Hematopoietic multipotent progenitor cell treated with erythropoietin and hydrocortisone succinate and interleukin-3 and kit ligand, for 17 days (in vitro differentiated cells): ENCODE results near the gene CDHR5.

ENCODE experiments used
- DNase-seq: peaks from one replicate; pipeline ENCODE4 v3.0.0-alpha.2; 2015; ENCODE audit warnings: low spot score

CDHR5 gene

DNA sequence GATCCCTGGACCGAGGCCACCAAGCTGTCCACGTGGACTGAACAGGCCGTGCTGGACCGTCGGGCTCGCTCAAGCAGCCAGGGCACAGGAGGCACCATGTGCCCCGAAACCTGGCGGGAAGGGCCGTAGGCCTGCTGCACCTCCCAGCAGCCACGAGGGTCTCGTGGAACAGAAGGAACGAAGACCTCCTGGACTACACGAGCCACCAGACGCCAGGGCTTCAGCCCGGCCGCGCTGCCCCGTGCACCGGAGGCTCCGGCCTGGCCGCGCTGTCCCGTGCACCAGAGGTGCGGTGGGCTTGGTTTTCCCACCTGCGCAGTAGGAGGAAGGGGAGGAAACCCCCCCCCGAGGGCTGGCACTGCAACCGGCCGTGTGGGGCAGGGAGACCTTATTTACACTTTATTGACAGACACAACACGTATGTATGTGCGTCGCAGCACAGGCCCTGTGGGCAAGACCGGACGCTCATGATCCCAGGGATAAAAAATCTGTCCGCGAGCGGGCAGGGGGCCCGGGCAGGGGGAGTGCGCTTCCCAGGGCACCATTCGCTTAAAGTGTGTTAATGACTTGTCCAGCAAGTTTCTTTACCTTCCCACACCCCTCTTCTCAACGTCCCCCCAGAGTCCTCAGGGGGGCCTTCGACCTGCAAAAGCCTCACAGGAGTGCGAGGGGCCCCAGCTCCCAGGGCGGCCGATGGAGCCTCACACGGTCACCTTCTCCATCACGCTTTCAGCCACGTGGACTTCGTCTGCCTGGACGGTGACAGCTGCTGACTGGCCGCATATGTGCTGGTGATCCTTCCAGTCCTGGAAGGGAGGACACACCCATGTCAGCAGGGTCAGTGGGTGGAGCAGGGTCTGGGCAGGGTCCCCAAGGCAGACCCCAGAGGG is 19.3 kb upstream of the CDHR5 start:
- DNase-seq, result no peak

DNA sequence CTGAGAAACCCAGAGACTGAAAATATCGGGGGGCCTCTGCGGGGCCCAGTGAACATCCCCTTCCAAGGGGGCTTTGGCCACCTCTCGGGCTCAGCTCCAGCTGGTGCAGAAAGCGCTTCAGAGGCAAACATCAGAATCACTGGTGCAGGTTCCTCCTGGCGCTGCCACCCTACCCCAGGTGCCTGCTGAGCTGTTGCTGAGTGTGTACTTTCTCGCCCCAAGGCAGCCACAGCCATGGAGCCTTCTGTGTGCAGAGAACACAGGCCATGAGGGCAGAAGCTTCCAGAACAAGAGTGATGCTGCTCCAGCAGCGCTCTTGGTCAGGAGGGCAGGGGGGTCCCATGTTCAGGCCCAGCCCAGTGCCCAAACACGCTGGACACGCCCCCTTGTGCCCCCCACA is 18.6 kb upstream of the CDHR5 start:
- no peak for DNase-seq

DNA sequence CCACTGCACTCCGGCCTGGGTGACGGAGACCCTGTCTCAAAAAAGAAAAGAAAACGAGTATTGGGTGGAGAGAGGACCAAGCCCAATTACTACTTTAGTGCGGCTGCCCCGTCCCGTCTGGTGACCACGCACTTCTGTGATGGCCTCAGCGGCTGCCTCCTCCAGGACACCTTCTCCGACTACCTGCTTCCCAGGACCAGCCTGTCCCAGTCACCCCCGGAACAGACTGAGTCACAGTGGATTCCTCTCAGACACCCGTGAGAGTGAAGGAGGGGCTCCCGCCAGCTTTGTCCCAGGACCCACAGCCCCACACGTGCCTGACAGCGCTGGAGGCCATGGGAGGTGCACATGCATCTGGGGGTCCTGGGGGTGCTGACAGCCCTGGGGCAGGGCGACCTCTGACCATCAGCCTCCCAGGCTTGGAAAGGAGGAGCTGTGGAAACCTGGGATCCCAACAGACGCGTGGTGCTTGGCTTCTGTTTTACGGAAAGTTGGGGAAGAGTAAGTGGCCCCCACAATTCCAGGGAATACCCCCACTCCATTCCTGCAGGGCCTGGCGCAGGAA is 17.1 kb upstream of the CDHR5 start:
- no peak for DNase-seq

DNA sequence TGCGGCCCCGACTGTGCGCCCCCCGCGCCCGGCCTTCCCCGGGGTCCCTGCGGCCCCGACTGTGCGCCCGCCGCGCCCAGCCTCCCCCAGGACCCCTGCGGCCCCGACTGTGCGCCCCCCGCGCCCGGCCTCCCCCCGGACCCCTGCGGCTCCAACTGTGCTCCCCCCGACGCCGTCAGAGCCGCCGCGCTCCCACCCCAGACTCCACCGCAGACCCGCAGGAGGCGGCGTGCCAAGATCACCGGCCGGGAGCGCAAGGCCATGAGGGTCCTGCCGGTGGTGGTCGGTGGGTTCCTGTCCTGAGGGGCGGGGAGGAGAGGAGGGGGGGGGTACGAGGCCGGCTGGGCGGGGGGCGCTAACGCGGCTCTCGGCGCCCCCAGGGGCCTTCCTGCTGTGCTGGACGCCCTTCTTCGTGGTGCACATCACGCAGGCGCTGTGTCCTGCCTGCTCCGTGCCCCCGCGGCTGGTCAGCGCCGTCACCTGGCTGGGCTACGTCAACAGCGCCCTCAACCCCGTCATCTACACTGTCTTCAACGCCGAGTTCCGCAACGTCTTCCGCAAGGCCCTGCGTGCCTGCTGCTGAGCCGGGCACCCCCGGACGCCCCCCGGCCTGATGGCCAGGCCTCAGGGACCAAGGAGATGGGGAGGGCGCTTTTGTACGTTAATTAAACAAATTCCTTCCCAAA is 15.4 kb upstream of the CDHR5 start:
- DNase-seq, result no peak

DNA sequence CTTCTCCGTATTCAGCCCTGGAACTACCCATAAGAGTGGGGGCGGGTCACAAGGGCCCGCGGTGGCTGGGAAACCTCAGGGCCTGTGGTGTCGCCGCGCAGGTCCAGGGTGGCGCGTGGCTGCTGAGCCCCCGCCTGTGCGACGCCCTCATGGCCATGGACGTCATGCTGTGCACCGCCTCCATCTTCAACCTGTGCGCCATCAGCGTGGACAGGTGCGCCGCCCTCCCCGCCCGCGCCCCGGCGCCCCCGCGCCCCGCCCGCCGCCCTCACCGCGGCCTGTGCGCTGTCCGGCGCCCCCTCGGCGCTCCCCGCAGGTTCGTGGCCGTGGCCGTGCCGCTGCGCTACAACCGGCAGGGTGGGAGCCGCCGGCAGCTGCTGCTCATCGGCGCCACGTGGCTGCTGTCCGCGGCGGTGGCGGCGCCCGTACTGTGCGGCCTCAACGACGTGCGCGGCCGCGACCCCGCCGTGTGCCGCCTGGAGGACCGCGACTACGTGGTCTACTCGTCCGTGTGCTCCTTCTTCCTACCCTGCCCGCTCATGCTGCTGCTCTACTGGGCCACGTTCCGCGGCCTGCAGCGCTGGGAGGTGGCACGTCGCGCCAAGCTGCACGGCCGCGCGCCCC is 14.7 kb upstream of the CDHR5 start:
- DNase-seq, result no peak

DNA sequence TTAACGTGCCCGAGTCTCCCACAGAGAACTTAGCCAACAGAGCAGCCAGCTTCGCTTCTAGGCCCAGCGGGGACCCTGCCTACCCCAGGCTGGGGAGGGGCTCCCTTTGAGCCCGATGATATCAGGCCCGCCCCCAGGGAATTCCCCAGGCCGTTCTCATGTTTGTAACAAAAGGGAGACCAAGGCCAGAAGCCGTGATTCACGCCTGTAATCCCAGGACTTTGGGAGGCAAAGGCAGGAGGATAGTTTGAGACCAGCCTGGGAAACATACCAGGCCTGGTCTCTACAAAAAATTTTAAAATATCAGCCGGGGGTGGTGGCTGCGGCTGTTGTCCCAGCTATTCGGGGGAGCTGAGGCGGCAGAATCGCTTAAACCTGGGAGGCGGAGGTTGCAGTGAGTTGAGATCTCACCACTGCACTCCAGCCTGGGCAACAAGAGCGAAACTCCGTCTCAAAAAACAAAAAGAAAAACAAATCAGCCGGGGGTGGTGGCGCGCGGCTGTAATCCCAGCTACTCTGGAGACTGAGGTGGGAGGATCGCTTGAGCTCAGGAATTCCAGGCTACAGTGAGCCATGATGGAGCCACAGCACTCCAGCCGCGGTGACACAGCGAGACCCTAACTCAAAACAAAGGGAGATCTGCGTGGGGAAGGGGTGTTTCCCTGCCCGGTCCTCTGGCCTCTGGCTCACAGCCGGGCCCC is 14.0 kb upstream of the CDHR5 start:
- DNase-seq, result no peak

DNA sequence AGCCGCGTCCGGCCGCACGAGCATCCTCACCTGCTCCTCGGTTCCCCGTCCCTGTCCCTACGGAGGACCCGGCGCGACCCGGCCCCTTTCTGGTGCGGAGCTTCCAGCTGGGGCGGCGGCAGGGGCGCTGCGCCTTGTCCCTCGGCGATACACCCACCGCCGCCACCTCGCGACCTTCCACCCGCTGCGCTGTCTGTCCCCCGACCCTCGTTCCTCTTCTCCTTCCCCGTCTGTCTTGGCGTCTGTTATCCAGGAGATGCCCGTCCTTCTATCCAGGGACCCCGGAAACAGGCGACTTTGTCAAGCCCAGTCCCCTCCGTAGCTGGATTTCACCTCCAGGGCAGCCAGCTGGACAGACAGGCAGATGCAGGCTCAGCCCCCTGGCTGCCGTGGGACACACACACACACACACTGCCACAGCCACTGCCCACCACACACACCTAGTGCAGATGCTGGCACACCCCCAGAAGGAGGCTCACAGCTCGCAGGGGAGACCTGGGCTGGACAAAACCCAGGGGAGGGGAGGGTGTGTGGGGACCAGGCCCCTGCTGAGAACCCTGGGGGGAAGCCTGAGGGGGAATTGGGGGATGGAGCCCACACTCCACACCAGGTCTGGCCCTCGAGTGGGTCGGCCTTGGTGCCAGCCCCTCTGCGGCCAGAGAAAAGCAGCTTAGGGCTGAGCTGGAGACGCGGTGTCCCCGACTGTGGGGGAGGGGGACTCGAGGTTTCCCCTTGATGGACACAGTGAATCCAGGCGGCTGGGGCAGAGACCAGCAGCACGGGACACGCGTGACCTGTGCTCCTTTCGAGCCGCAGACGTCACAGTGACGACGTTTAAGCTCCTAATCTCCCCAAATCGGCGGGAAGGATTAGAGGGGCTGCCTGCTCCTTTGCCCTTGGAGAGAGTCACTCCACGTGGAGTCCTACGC is 13.1 kb upstream of the CDHR5 start:
- DNase-seq, result no peak

DNA sequence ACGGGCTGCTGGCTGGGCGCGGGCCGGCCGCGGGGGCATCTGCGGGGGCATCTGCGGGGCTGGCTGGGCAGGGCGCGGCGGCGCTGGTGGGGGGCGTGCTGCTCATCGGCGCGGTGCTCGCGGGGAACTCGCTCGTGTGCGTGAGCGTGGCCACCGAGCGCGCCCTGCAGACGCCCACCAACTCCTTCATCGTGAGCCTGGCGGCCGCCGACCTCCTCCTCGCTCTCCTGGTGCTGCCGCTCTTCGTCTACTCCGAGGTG is 12.5 kb upstream of the CDHR5 start:
- no peak for DNase-seq

DNA sequence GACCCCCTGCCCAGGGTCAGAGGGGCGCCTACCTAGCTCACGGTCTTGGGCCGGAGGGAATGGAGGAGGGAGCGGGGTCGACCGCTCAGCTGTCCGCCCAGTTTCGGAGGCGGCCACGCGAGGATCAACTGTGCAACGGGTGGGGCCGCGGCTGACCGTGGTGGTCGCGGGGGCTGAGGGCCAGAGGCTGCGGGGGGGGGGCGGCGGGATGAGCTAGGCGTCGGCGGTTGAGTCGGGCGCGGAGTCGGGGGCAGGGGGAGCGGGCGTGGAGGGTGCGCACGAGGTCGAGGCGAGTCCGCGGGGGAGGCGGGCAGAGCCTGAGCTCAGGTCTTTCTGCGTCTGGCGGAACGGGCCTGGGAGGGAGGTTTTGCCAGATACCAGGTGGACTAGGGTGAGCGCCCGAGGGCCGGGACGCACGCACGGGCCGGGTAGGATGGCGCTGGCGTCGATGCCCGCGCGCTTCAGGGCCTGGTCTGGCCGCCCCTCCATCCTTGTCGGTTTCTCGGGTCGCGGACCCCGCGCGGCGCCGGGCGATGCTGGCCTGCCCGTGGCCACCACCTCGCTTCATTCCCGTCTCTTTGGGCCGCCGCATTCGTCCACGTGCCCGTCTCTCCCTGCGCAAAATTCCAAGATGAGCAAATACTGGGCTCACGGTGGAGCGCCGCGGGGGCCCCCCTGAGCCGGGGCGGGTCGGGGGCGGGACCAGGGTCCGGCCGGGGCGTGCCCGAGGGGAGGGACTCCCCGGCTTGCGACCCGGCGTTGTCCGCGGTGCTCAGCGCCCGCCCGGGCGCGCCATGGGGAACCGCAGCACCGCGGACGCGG is 12.0 kb upstream of the CDHR5 start, which contains the start of gene DRD4:
DRD4 (plus strand) TSS at position 759 of the 822 bp plus-strand sequence; CDS start at position 795, 36 bp downstream.
- no peak for DNase-seq

DNA sequence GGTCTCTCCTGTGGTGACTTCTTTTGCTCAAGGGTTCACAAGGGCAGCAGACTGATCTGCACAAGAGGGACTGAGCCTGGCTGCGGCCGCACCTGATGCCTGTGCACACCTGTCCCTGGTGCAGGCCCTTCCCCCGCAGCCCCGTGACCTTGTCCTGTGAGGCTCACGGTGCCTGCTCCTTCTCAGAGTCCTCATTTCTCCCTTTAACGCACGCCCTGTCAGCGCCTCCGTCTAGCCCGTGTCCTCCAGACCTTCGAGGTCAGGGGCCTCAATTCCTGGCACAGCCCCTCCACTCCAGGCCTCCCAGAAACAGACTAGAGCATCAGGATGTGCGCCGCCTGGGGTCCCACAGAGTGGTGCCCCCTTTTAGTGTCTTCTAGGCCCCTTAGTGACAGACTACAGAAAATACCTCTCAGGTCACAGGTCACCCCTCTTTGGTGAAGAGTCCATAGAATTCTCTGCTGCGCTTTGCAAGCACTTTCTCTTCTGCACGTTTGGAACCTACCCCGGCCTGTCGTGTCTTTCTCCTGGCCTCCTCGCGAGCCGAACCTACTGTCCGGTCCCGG is 11.3 kb upstream of the CDHR5 start:
- DNase-seq, result no peak

DNA sequence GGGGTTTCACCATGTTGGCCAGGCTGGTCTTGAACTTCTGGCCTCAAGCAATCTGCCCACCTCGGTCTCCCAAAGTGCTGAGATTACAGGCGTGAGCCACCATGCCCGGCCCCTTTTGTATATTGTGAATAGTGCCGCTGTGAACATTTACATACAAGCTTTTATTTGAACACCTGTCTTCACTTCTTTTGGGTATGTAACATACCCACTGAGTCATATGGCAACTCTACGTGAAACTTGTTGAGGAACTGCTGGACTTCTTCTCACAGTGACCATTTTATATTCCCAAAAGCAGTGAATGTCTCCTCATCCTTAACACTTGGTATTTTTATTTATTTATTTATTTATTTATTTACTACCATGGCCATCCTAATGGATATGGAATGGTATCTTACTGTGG is 6.1 kb upstream of the CDHR5 start:
- DNase-seq, result no peak

DNA sequence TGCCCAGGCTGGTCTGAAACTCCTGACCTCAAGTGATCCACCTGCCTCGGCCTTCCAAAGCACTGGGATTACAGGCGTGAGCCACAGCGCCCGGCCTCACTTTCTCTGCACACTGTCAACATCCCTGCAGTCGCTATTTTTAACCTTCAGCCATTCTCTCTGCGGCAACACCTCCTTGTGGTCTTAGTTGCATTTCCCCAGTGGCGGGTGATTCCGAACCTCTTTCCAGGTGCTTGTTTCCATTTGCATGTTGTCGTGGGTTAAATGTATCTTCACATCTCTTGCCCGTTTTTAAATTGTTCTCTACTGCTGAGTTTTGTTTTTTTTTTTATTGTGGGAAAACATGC is 4.5 kb upstream of the CDHR5 start:
- no peak for DNase-seq

DNA sequence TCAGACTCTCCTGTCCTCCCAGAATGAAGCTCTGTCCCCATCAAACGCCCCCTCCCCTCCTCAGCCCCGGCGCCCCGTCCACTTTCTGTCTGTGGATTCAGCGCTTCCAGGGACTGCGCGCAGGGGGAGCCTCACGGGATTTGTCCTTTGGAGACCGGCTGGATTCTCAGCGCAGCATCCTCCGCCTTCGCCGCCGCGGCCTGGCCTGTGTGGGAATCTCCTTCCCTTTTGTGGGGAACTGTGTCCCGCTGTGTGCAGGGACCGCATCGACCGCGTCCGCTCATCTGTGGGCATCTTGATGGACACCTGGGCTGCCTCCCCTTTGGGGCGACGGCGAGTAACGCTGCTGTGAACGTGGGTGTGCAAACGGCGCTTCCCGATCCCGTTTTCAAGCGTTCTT is 3.3 kb upstream of the CDHR5 start:
- no peak for DNase-seq

DNA sequence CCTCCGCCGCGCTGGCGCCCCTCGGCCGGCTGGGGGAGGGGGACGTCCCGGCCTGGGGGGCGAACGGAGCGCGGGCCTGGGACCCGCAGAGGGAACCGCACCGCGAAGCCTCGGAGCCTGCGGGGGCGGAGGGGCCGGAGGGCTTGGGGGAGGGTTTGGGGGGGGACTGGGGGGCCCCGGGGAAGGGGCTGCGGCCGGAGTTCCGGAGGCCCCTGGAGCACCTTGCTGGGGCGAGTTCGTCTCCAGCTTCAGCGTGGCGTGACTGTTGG is 2.5 kb upstream of the CDHR5 start:
- no peak for DNase-seq

DNA sequence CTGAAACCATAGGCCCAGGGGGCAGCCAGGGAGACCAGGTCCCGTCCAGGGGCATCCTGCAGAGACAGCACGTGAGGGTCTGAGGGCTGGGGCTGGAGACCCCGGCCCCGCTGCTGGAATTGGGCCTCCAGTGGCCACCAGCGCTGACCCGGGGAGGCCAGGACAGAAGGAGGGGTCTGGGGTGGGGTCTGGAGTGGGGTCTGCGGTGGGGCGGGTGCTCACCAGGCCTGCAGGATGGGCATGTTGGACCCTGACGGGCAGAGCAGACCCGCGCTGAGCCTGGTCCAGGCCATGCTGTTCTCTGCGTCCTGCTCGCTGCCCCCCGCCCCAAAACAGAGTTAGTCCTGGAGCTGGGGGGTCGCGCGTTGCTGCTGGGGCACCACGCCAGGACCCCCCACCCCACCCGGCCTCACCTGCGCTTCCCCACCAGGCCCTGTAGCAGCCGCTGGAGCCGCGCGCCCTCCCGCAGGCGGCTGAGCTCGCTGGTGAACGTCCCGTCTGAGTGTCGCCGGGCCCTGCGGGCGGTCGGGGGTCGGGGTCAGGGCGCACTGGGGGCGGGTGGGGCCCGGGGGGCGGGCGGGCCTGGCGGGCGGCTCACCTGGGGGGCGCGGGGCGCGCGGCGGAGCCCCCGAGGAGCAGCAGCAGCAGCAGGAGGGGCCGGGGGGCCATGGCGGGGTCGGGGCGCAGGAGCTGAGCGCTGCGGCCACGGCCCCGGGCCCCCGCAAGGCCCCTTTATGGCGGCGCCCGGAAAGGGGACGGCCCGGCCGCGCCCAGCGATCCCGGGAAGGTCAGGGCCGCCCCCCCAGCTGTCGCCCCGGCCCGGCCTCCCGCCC is 1.9 kb upstream of the CDHR5 start, which contains the start of gene SCT:
SCT (minus strand) TSS at position 707 of the 833 bp plus-strand sequence; CDS start at position 669, 38 bp downstream.
- no peak for DNase-seq

DNA sequence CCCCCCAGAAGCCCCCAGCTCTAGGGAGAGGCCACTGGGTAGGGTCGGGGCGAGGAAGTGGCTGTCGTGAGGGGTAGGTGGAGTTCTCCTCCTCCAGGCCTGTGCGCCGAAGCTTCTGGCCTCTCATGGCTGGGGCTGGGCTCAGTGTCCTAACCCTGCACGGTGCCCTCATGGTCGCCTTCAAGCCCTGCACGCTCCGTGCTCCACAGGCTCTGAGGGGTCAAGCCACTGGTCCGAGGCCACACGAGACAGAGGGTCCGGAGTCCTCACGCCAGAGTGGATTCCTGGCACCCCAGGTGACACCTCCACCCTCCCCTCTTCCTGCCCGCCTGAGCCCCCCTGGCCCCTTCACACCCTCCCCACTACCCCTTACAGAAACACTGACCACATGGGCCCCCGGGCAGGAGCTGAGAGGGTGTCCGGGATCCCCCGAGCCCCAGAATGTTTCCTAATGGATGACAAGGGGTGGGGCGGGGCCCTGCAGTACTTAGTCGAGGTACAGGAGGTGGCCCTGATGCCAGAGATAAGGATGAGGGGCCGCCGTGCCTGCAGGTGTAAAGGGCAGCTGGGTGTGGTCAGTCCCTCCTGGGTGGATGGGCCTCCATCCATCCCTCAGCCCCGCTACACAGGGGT is 997 bp upstream of the CDHR5 start:
- no peak for DNase-seq

DNA sequence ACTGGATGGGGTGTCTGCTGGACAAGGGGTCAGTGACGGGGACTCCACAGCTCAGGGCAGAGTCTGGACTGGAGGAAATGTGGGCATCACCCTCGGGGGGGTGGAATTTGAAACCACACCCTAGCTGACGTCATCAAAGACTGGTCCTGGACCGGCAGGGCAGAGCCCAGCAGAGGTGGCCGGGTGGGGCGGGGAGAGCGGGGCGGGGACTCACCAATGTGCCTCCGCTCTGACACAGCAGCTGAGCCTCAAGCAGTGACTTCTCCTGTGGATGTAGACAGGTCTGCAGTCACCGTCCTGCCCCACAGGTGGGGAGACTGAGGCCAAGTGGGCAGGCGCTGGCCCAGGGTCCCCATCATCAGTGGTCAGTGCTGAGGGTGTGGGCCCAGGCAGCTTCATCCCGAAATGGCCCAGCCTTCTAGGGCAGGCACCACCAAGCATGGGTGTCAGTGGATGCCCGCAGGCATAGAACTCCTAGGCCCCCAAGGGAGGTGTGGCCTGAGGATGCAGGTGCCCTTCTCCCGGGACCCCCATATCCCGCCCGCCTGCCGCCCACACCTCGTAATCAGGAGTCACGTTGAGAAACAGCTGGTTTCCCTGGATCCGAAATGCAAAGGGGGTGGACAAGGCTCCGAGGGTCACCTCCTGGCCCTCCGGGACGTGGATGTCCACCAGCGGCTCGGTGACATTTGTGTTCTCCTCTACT is 603 bp downstream of the CDHR5 start:
- DNase-seq, result peak; percentile 62

DNA sequence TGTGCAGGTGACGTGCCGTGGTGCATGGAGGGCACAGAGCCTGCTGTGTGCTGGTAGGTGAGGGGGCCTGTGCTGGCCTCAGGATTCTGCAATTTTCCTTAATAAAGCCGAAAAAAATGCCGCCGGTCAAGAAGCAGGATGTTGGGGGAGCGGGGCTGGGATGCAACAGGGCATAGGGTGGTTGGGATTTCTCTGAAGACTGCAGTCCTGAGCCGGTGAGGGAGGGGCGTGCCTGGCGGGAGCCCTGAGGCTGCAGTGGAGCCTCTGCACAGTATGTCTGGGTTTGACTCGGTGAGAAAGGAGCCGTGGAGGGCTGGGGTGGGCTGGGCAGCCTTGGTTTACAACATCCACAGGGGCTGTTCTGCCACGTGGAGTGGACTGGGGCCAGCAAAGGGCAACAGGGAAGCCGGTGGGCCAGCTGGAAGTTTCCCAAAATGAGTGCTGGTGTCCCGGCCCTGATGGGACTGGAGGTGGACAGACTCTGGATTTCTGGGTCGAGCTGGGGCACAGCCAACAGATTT is 1.3 kb downstream of the CDHR5 start:
- no peak for DNase-seq
